GM19324 (cell line): Measurements from ENCODE around the gene ODAD2.

Experiments
- ATAC-seq: cut with Tn5 transposase; IDR thresholded peaks from one replicate; pipeline ENCODE4 v1.9.1; 2021; ENCODE audit warnings: mild to moderate bottlenecking, moderate library complexity; ENCODE audit not compliant: unreplicated experiment, low FRiP score

The ODAD2 gene

DNA sequence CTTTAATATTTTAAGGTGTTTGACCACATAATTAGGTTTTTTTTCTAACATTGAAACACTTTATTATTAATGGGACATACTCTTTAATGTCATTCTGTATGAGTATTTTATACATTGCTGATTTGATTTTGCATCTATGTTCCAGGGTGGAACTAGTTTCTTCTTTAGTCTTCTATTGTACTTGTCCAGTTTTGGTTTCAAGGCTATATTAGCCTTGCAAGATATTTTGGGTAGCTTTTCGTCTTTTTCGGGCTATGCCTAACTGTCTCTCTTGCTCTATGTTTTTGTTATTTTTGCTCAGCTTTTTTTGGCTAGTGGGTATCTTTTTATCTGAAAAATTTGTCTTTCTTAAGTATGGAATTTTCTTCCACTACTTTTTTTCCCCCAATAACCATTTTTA is 214.6 kb downstream of the ODAD2 start:
- no peak for ATAC-seq

DNA sequence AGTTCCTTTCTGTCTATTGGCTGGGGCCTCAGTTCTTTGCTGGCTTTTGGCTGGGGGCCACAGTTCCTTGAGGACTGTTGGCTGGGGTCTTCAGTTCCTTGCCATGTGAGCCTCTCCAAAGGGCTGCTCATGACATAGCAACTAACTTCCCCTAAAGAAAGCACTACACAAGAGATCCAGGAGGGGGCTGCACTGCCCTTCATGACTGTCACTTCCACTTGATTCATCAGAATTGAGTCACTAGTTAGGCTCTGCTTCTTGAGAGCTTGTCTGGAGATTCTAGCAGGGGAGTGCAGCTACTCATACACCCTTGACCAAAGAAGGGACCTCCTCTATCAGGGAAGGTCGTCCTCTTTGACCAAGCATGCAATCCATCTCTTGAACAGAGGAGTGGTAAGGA is 215.2 kb downstream of the ODAD2 start:
- ATAC-seq: no peak

DNA sequence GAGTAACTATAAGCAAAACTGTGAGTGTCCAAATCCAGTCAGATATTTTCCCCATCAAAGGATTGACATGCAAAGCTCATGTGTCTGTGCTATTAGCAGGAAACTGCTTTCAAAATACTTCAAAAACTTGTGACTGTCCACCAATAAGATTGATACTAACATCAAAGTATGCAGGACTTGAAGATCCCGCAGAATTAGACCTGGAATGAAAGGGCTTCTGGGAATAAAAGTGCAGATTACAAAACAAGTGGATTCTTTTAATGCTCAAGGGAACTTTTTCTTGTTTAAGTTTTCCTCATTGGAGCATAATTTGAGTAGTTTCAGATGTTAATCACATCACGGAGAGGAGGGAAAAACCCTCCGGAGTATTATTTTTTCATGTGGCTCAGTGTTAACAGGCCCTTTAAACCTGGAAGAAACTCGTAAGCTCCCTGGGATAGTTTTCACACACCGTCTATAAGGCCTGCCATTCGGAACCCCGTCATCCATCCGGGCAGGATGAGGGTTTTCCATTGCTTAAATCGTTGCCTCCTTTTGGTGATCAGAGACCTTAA is 219.3 kb downstream of the ODAD2 start:
- no peak for ATAC-seq

DNA sequence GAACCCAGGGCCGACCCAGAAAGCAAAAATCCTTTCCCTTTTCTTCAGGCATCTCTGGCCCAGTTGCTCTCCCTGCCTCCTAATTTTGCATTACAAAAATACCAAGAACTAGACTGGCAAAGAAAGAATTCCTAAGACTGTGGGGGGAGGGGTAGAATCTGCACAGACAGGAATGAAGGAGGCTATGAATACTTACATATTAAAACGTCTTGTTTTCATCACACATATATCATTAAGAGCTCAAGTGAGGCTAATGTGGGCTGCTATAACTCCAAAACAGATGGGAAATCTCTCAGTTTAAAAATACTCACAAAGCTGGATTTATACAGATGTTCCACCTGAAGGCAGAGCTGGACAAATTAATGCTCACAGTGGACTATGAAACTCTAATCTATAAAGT is 224.0 kb downstream of the ODAD2 start:
- no peak for ATAC-seq

DNA sequence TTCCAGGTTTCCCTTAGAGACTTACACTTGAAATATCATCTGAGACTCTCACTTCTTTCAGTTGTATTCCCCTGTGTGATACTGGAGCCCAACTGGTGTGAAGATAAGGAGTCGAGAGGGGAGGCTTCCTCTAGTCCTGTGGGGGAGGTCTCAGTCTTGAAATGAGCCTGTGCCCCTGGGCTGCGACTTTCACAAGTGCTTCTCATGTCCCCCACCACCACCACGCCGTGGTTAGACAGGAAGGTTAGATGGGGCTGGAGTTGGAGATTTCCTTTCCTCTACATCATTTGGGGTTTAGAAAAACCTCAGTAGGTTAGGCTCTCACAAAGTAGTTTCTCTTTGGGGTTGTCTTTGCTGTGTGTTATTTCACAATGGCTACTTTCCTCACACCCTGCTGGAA is 227.6 kb downstream of the ODAD2 start:
- no peak for ATAC-seq

DNA sequence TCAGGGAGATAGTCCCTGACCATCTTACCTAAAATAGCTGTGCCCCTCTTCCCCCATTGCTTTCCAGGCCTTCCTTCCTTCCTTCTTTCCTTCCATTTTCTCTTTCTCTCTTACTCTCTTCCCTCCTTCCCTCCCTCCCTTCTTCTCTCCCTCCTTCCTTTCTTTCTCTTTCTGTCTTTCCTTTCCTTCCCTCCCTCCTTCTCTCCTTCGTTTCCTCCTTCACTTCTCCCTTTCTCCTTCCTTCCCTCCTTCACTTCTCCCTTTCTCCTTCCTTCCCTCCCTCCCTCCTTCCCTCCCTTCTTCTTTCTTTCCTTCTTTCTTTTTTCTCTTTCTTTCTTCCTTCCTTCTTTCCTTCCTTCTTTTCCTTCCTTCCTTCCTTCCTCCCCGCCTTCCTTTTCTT is 228.7 kb downstream of the ODAD2 start:
- ATAC-seq: no peak
